IPS-NIHi7 (cell line): ENCODE results near the gene GNGT2.

Source experiments
- DNase-seq: peaks from one replicate; pipeline ENCODE4 v3.0.0; 2012; ENCODE audit warnings: mixed read lengths; ENCODE audit errors: extremely low spot score

Gene GNGT2

GRCh38 chr17:49210158-49211029 lies at the start of gene GNGT2, which contains the start of gene ABI3:
Gene GNGT2 (minus strand): TSS chr17:49210574. CDS start chr17:49207422, 3,152 bp downstream.
Gene ABI3 (plus strand): TSS chr17:49210707. CDS start chr17:49210725, 18 bp downstream.
- peak; percentile 63 for DNase-seq

GRCh38 chr17:49259663-49260010 lies 49.3 kb upstream of the GNGT2 start:
- no peak for DNase-seq

- no peak for DNase-seq
These were observed 48.0 kb upstream of the GNGT2 start for GRCh38 chr17:49258394-49258793.

- no peak for DNase-seq
These were observed 44.8 kb upstream of the GNGT2 start for GRCh38 chr17:49255125-49255524.

- DNase-seq: no peak
These were observed 43.7 kb upstream of the GNGT2 start for GRCh38 chr17:49254066-49254465.

- DNase-seq: no peak
These were observed 41.8 kb upstream of the GNGT2 start for GRCh38 chr17:49252148-49252695.

GRCh38 chr17:49249890-49250522 lies 39.6 kb upstream of the GNGT2 start:
- DNase-seq: no peak

- DNase-seq: no peak
These were observed 39.0 kb upstream of the GNGT2 start for GRCh38 chr17:49249292-49249794.

GRCh38 chr17:49247944-49248343 lies 37.6 kb upstream of the GNGT2 start:
- DNase-seq: no peak

GRCh38 chr17:49244839-49245238 lies 34.5 kb upstream of the GNGT2 start:
- DNase-seq: no peak

GRCh38 chr17:49242813-49243212 lies 32.4 kb upstream of the GNGT2 start:
- DNase-seq: no peak

- DNase-seq: no peak
These were observed 31.5 kb upstream of the GNGT2 start for GRCh38 chr17:49241692-49242397.

GRCh38 chr17:49241040-49241439 lies 30.7 kb upstream of the GNGT2 start:
- no peak for DNase-seq

GRCh38 chr17:49240619-49241018 lies 30.2 kb upstream of the GNGT2 start:
- DNase-seq: no peak

- no peak for DNase-seq
These were observed 29.6 kb upstream of the GNGT2 start for GRCh38 chr17:49239963-49240362.

- DNase-seq: no peak
These were observed 25.5 kb upstream of the GNGT2 start for GRCh38 chr17:49235896-49236295.

GRCh38 chr17:49234509-49235080 lies 24.2 kb upstream of the GNGT2 start:
- DNase-seq: no peak

- no peak for DNase-seq
These were observed 21.2 kb upstream of the GNGT2 start for GRCh38 chr17:49231563-49231894.

GRCh38 chr17:49230636-49231562 lies 20.5 kb upstream of the GNGT2 start, which contains the start of gene PHOSPHO1:
Gene PHOSPHO1 (minus strand): TSS chr17:49230787. CDS start chr17:49226691, 4,096 bp downstream.
- peak; percentile 99 for DNase-seq

- no peak for DNase-seq
These were observed 19.6 kb upstream of the GNGT2 start for GRCh38 chr17:49229805-49230600.
